Measurements from ENCODE around the gene CDPF1. TPM values are rescaled to one million over a fixed set of nuclear protein-coding genes. Genes with fewer than 3 reads are reported as not detected.

Gene CDPF1
- total and polyA plus RNA-seq, 2 of the 4 experiments (the other 2 are of a cell fraction), result 11.5 to 14.5 TPM

DNA sequence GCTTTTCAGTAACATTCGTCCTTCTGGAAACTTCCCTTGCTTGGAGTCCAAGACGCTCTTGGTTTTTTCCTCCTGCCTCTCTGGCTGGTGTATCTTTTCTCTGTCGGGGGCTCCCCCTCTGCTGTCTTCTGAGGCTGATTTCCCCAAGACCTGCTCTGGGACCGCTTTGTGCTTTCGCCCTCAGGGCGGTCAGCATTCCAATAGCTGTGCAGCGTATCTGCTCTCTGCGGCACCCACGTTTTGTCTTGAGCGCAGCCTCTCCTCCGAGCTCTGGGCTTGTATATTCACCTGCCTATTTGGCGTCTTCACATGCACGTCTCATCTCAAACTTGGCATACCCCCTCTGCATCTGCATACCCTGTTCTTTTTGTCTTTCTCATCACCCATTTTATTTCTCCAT, 49.0 kb upstream of the CDPF1 start:
- dilution Hi-C loops (cut with HindIII; ENCODE audit: low sequenced_read_pairs, unreplicated experiment), result no loop called here
- POLR2A ChIA-PET (ENCODE audit: unreplicated experiment), result interaction anchor here (0.6 kb wide), 1 partner anchor 249 kb away, joined by 9 read pairs; no protein-coding TSS in a partner anchor

More for the DNA sequence above, 49.0 kb upstream of the CDPF1 start:
- ATAC-seq (ENCODE audit: low read depth), result no peak
- 88% methylated on average over 13 of the region's 13 CpGs; no CpG with 5 or more reads in 1 of the 2 experiments for WGBS, 2 experiments (ENCODE audit: extremely low coverage in 2 of 2, insufficient read length in 1 of 2)
- no peaks in the 10 kb centered on the region for H3K9me3 ChIP-seq (ENCODE audit: control insufficient read depth, insufficient read depth, low read length)
- no peak overlapping the region for H2BK20ac ChIP-seq (ENCODE audit: low read depth, low read length)
- peaks cover 16 to 63% of the 10 kb centered on the region in 2 experiments; a peak in 3 of 4 replicates for H3K79me1 ChIP-seq (ENCODE audit: low read depth in 1 of 2, low read length in 2 of 2)
- H3K4me1 ChIP-seq (ENCODE audit: control insufficient read depth, insufficient read depth, low read length), result peaks cover 14% of the 10 kb centered on the region
- H2AK5ac ChIP-seq (ENCODE audit: low read depth, low read length), result no peak overlapping the region
- no peak overlapping the region for H3K56ac ChIP-seq (ENCODE audit: extremely low read depth, insufficient read depth, low read length)
- no TSS peak for BruUV-seq (replicated peaks)
- H3K23ac ChIP-seq (ENCODE audit: low read depth, low read length), result no peak overlapping the region; the same call in 1 of the 2 replicates
- no peak overlapping the region for H2BK120ac ChIP-seq (ENCODE audit: low read depth, low read length)
- in situ Hi-C loops (cut with MboI; ENCODE audit: low sequenced_read_pairs) (loop anchor here (5.0 kb wide), 1 partner anchor 177 kb away; no protein-coding TSS in a partner anchor), intact Hi-C loops (cut with micrococcal nuclease) (loop anchor here (5.0 kb wide), 1 partner anchor 177 kb away; no protein-coding TSS in a partner anchor)
- H4K91ac ChIP-seq (ENCODE audit: insufficient read depth, low read depth, low read length), result no peak overlapping the region
- H4K8ac ChIP-seq (ENCODE audit: low read depth in 2 of 2, low read length in 2 of 2), result no peak overlapping the region
- H3K27ac ChIP-seq (ENCODE audit: insufficient read depth, low read length), result no peak overlapping the region
- H3K27me3 ChIP-seq (ENCODE audit: control insufficient read depth, insufficient read depth, low read length), result no peaks in the 10 kb centered on the region
- no peak for TF ChIP-seq RAD21 (IDR thresholded peaks at IDR 0.05; ENCODE audit: low read length)
- no peak for TF ChIP-seq MAZ (IDR thresholded peaks at IDR 0.05; ENCODE audit: borderline replicate concordance, low read depth, low read length)
- no peak for TF ChIP-seq SMC3 (IDR thresholded peaks at IDR 0.05; ENCODE audit: low read depth, low read length)
- TF ChIP-seq MAFK (IDR thresholded peaks at IDR 0.05; ENCODE audit: low read depth, low read length), result no peak
- TF ChIP-seq NFE2L2 (IDR thresholded peaks at IDR 0.05; ENCODE audit: low read depth, low read length), result no peak
- no peak for TF ChIP-seq RFX5 (IDR thresholded peaks at IDR 0.05; ENCODE audit: low read depth, low read length)
- TF ChIP-seq CHD1 (IDR thresholded peaks at IDR 0.05; ENCODE audit: low read depth, low read length), result no peak
- TF ChIP-seq, protein P1, sequence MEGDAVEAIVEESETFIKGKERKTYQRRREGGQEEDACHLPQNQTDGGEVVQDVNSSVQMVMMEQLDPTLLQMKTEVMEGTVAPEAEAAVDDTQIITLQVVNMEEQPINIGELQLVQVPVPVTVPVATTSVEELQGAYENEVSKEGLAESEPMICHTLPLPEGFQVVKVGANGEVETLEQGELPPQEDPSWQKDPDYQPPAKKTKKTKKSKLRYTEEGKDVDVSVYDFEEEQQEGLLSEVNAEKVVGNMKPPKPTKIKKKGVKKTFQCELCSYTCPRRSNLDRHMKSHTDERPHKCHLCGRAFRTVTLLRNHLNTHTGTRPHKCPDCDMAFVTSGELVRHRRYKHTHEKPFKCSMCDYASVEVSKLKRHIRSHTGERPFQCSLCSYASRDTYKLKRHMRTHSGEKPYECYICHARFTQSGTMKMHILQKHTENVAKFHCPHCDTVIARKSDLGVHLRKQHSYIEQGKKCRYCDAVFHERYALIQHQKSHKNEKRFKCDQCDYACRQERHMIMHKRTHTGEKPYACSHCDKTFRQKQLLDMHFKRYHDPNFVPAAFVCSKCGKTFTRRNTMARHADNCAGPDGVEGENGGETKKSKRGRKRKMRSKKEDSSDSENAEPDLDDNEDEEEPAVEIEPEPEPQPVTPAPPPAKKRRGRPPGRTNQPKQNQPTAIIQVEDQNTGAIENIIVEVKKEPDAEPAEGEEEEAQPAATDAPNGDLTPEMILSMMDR (conservative IDR thresholded peaks at IDR 0.05; ENCODE audit: low read depth, low read length), result no peak
- no peak for TF ChIP-seq CEBPB (IDR thresholded peaks at IDR 0.05; ENCODE audit: low read depth, low read length)
- TF ChIP-seq BHLHE40 (IDR thresholded peaks at IDR 0.05; ENCODE audit: low read depth, low read length), result no peak
- TF ChIP-seq MXI1 (IDR thresholded peaks at IDR 0.05; ENCODE audit: borderline replicate concordance, low read depth, low read length), result no peak
- no peak for TF ChIP-seq RCOR1 (IDR thresholded peaks at IDR 0.05; ENCODE audit: insufficient replicate concordance, low read length)
- TF ChIP-seq, protein P2, sequence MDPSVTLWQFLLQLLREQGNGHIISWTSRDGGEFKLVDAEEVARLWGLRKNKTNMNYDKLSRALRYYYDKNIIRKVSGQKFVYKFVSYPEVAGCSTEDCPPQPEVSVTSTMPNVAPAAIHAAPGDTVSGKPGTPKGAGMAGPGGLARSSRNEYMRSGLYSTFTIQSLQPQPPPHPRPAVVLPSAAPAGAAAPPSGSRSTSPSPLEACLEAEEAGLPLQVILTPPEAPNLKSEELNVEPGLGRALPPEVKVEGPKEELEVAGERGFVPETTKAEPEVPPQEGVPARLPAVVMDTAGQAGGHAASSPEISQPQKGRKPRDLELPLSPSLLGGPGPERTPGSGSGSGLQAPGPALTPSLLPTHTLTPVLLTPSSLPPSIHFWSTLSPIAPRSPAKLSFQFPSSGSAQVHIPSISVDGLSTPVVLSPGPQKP (IDR thresholded peaks at IDR 0.05; ENCODE audit: borderline replicate concordance, low read depth, low read length), result no peak
- no peak for TF ChIP-seq FOS (IDR thresholded peaks at IDR 0.05; ENCODE audit: low read depth, low read length)
- TF ChIP-seq POLR2A (IDR thresholded peaks at IDR 0.05; ENCODE audit: low read depth, low read length), result no peak
- TF ChIP-seq, protein P3, sequence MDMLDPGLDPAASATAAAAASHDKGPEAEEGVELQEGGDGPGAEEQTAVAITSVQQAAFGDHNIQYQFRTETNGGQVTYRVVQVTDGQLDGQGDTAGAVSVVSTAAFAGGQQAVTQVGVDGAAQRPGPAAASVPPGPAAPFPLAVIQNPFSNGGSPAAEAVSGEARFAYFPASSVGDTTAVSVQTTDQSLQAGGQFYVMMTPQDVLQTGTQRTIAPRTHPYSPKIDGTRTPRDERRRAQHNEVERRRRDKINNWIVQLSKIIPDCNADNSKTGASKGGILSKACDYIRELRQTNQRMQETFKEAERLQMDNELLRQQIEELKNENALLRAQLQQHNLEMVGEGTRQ (IDR thresholded peaks at IDR 0.05; ENCODE audit: low read depth, low read length), result no peak
- H2BK5ac ChIP-seq (ENCODE audit: low read depth, low read length, poor library complexity, severe bottlenecking), result no peak overlapping the region
- peaks cover 28% of the 10 kb centered on the region for H3K9me1 ChIP-seq (ENCODE audit: insufficient read depth, low read length)
- H3K4me3 ChIP-seq (ENCODE audit: insufficient read depth, low read depth, low read length), result no peak overlapping the region
- no peak overlapping the region for H4K5ac ChIP-seq (ENCODE audit: low read depth, low read length)
- H3K36me3 ChIP-seq (ENCODE audit: control insufficient read depth, insufficient read depth, low read length), result no peaks in the 10 kb centered on the region; the same call in 1 of the 2 replicates
- no peak overlapping the region for H3K4me2 ChIP-seq (ENCODE audit: low read depth, low read length)
- H3K18ac ChIP-seq (ENCODE audit: low read depth, low read length), result no peak overlapping the region
- no peak overlapping the region for H2BK15ac ChIP-seq (ENCODE audit: low read depth, low read length)
- peak overlapping the region; percentile 60 for H2AFZ ChIP-seq (replicated peaks; ENCODE audit: low read length, poor library complexity)
- no peak overlapping the region for H3K9ac ChIP-seq (ENCODE audit: low read depth, low read length)
- no peak for DNase-seq
- H2AK9ac ChIP-seq (replicated peaks; ENCODE audit: low read depth, low read length, poor library complexity), result peak overlapping the region; percentile 26
- no peak overlapping the region for H3K4ac ChIP-seq (ENCODE audit: low read depth, low read length)
- CTCF ChIA-PET, result no interaction called here
- H3K14ac ChIP-seq (replicated peaks; ENCODE audit: low read depth, low read length), result no peak overlapping the region
- H4K20me1 ChIP-seq (ENCODE audit: insufficient read depth, low read length), result peaks cover 9% of the 10 kb centered on the region; the same call in 1 of the 2 replicates
